Subcutaneous abdominal adipose tissue (tissue), 5 donors: ENCODE measurements around the gene PCDH9.
A peak's percentile ranks its signal among the peaks of the same experiment; 100 is the strongest.
"Not testable (repeated sequence)": the region's sequence is repeated elsewhere in the genome, so short reads cannot be mapped to it uniquely, and the experiment has no call there.

Source experiments
- H3K27ac ChIP-seq: one replicate; pipeline ENCODE4 v1.7.0; 2013; ENCODE audit warnings: low read depth, mild to moderate bottlenecking, inconsistent platforms, low read length, moderate library complexity
- H3K27me3 ChIP-seq, 5 donors: one replicate each; pipeline ENCODE4 v1.7.0; 2013; ENCODE audit warnings: low read length in 5 of 5, inconsistent platforms in 1 of 5; ENCODE audit not compliant: control insufficient read depth in 5 of 5, insufficient read depth in 4 of 5
- H3K36me3 ChIP-seq, 5 donors: one replicate each; pipeline ENCODE4 v1.7.0; 2013; ENCODE audit warnings: low read length in 5 of 5; ENCODE audit not compliant: control insufficient read depth in 5 of 5, insufficient read depth in 5 of 5
- H3K4me1 ChIP-seq, 5 donors: one replicate each; pipeline ENCODE4 v1.7.0; 2013; ENCODE audit warnings: low read length in 5 of 5, mild to moderate bottlenecking in 3 of 5, moderate library complexity in 1 of 5; ENCODE audit not compliant: control insufficient read depth in 5 of 5, insufficient read depth in 5 of 5
- H3K4me3 ChIP-seq, 5 donors: one replicate each; pipeline ENCODE4 v1.7.0; 2013; ENCODE audit warnings: low read length in 5 of 5, low read depth in 1 of 5
- H3K9ac ChIP-seq, 5 donors: one replicate each; pipeline ENCODE4 v1.7.0; 2013; ENCODE audit warnings: low read length in 5 of 5, mild to moderate bottlenecking in 4 of 5, moderate library complexity in 3 of 5
- H3K9me3 ChIP-seq, 5 donors: one replicate each; pipeline ENCODE4 v1.7.0; 2013; ENCODE audit warnings: low read length in 5 of 5; ENCODE audit not compliant: control insufficient read depth in 5 of 5
- donor health status: healthy.
- donor health status: healthy.
- donor health status: healthy.
- donor health status: healthy.
- donor health status: healthy.

PCDH9 gene

DNA sequence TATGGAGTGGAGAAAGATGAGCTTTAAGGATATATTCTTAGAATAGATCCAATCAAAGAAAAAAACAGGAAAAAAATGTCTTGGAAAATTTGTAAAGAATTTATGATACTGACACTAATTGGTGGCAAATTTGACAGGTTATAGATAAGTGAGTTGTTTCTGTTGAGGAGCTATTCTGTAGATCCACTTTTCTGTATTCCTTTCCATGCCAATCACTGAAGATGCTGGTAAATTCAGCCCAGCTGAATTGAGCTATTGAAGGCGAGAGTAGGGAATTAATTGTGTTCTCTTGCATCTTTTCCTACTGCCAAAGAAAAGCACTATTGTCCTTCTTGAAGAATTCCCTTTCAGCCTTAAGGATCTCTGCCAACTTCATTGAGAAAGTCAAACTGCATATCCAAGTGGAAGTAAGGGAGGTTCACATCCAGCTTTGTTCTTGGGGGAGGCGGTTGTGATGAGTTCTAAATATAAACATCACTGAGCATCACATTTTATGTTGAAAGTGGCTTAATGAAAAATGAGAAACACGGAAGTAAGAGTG, 113.1 kb downstream of the PCDH9 start:
- H3K9me3 ChIP-seq = no peaks in the 10 kb centered on the region
- H3K9ac ChIP-seq = no peak overlapping the region
- no peaks in the 10 kb centered on the region for H3K27me3 ChIP-seq
- H3K4me3 ChIP-seq = no peak overlapping the region
- peaks cover 0 to 14% (median 0%) of the 10 kb centered on the region in 5 donors for H3K4me1 ChIP-seq
- H3K36me3 ChIP-seq = no peaks in the 10 kb centered on the region
- no peak overlapping the region for H3K27ac ChIP-seq

DNA sequence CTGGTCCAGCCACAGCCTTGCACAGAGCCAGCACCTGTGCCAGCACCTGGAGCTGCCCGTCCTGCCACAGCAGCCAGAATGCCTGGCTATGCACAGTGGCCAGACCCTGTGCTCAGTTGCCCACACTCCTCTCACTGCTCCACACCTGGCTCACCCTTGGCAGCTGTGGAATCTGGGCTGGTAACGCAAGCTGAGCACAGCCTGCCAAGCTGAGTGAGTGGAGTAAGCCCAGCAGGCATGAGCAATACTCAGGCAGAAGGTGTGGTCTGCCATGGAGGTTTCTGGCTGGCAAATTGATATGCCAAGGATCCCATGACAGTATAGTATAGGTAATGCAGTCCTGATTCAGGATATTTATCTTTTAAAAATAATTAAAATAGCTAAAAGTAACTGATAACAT, 122.2 kb downstream of the PCDH9 start:
- H3K9me3 ChIP-seq = peaks cover 0 to 13% (median 3%) of the 10 kb centered on the region in 5 donors
- H3K4me1 ChIP-seq = no peaks in the 10 kb centered on the region
- no peak overlapping the region for H3K4me3 ChIP-seq
- no peaks in the 10 kb centered on the region for H3K36me3 ChIP-seq
- no peaks in the 10 kb centered on the region for H3K27me3 ChIP-seq
- no peak overlapping the region for H3K27ac ChIP-seq
- no peak overlapping the region for H3K9ac ChIP-seq

- no peak overlapping the region for H3K27ac ChIP-seq
- no peak overlapping the region for H3K9ac ChIP-seq
- no peaks in the 10 kb centered on the region for H3K27me3 ChIP-seq
- peaks cover 0 to 13% (median 3%) of the 10 kb centered on the region in 5 donors for H3K9me3 ChIP-seq
- H3K4me1 ChIP-seq = peaks cover 0 to under 1% (median 0%) of the 10 kb centered on the region in 5 donors
- H3K4me3 ChIP-seq = peak overlapping the region in 1 of 5 donors; percentile 9
- H3K36me3 ChIP-seq = no peaks in the 10 kb centered on the region
These were observed 123.6 kb downstream of the PCDH9 start for GRCh38 chr13:67106502-67107057.

- peak overlapping the region; percentile 68 for H3K27ac ChIP-seq
- no peaks in the 10 kb centered on the region for H3K36me3 ChIP-seq
- H3K9ac ChIP-seq = peak overlapping the region in 4 of 5 donors; percentile 4 to 70 (median 18)
- no peaks in the 10 kb centered on the region for H3K27me3 ChIP-seq
- peak overlapping the region in 4 of 5 donors; percentile 14 to 30 (median 14) for H3K4me3 ChIP-seq
- H3K4me1 ChIP-seq = peaks cover 0 to 34% (median 0%) of the 10 kb centered on the region in 5 donors
- H3K9me3 ChIP-seq = peaks cover 0 to 1% (median 0%) of the 10 kb centered on the region in 5 donors
These were observed 128.2 kb downstream of the PCDH9 start for GRCh38 chr13:67101730-67102467.

- Histone ChIP-seq H3K27me3 (no peaks in the 10 kb centered on the region), H3K9me3 (no peaks in the 10 kb centered on the region), H3K9ac (no peak overlapping the region), H3K27ac (peak overlapping the region; percentile 68), H3K4me1 (peaks cover 0 to 34% (median 0%) of the 10 kb centered on the region in 5 donors), H3K36me3 (no peaks in the 10 kb centered on the region), H3K4me3 (no peak overlapping the region)
These were observed 129.4 kb downstream of the PCDH9 start for GRCh38 chr13:67100730-67101129.

- Histone ChIP-seq H3K4me3 (no peak overlapping the region), H3K9me3 (no peaks in the 10 kb centered on the region), H3K36me3 (no peaks in the 10 kb centered on the region), H3K9ac (no peak overlapping the region), H3K4me1 (peaks cover 0 to 40% (median 0%) of the 10 kb centered on the region in 5 donors), H3K27ac (no peak overlapping the region), H3K27me3 (no peaks in the 10 kb centered on the region)
These were observed 130.6 kb downstream of the PCDH9 start for GRCh38 chr13:67099494-67099893.

- Histone ChIP-seq H3K36me3 (no peaks in the 10 kb centered on the region), H3K4me1 (peaks cover 0 to 46% (median 0%) of the 10 kb centered on the region in 5 donors), H3K27ac (peak overlapping the region; percentile 20)
These were observed 132.2 kb downstream of the PCDH9 start for GRCh38 chr13:67097892-67098452.

GRCh38 chr13:67096893-67097292, 133.2 kb downstream of the PCDH9 start:
- not testable (repeated sequence) for H3K36me3 ChIP-seq, H3K9ac ChIP-seq, H3K9me3 ChIP-seq, H3K27ac ChIP-seq, H3K4me3 ChIP-seq, H3K27me3 ChIP-seq
- H3K4me1 ChIP-seq = peaks cover 0 to 46% (median 0%) of the 10 kb centered on the region in 5 donors

More at GRCh38 chr13:67097892-67098452, 132.2 kb downstream of the PCDH9 start:
- no peaks in the 10 kb centered on the region for H3K27me3 ChIP-seq
- no peaks in the 10 kb centered on the region for H3K9me3 ChIP-seq
- H3K9ac ChIP-seq = no peak overlapping the region
- no peak overlapping the region for H3K4me3 ChIP-seq

DNA sequence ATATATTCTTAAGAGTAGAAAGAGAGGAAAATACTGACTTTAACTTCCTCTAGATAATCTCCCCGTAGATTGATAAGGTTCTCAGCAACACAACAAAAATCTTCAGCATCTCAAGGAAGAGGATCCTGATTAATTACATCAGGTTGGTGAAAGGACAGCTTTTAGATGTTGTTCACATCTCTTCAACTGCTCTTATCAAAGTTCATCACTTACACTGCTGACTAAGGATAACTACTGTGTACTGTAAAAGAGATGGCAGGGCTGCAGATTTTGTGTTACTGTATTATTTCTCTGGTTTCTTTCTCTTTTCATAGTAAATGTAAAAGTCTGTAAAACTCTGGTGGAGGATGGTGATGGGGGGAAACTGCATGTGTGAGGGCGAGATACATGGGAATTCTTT, 133.7 kb downstream of the PCDH9 start:
- Histone ChIP-seq H3K4me1 (peaks cover 0 to 44% (median under 1%) of the 10 kb centered on the region in 5 donors), H3K27ac (no peak overlapping the region), H3K4me3 (no peak overlapping the region), H3K9ac (no peak overlapping the region), H3K9me3 (no peaks in the 10 kb centered on the region), H3K27me3 (no peaks in the 10 kb centered on the region), H3K36me3 (no peaks in the 10 kb centered on the region)

GRCh38 chr13:67095621-67096020, 134.5 kb downstream of the PCDH9 start:
- H3K27me3 ChIP-seq = no peaks in the 10 kb centered on the region
- H3K4me3 ChIP-seq = no peak overlapping the region
- H3K36me3 ChIP-seq = no peaks in the 10 kb centered on the region
- H3K9me3 ChIP-seq = no peaks in the 10 kb centered on the region
- H3K4me1 ChIP-seq = peaks cover 0 to 36% (median 2%) of the 10 kb centered on the region in 5 donors
- peak overlapping the region; percentile 16 for H3K27ac ChIP-seq
- H3K9ac ChIP-seq = no peak overlapping the region
